Fibroblast of mammary gland (primary cell): ENCODE measurements around the gene SFT2D2.
"Not testable (repeated sequence)": the region's sequence is repeated elsewhere in the genome, so short reads cannot be mapped to it uniquely, and the experiment has no call there.

Source experiments
- DNase-seq: peaks from one replicate; pipeline ENCODE4 v3.0.0-alpha.2; 2010; ENCODE audit warnings: low read depth
- H3K4me3 ChIP-seq: 2 replicates; pipeline ENCODE4 v1.5.1; 2011; ENCODE audit warnings: low read depth, mild to moderate bottlenecking, low read length, moderate library complexity; ENCODE audit not compliant: control insufficient read depth
- CTCF ChIP-seq: conservative IDR thresholded peaks from 2 replicates; pipeline ENCODE4 v1.5.1; 2011; ENCODE audit warnings: low read depth, low read length, inconsistent platforms; ENCODE audit not compliant: control insufficient read depth, insufficient read depth

Gene SFT2D2

GRCh38 chr1:168225476-168226190 lies at the start of gene SFT2D2:
Gene SFT2D2, plus strand, starts transcription at chr1:168226004. Its CDS starts 76 bp downstream, at chr1:168226080.
- peak; percentile 74 for DNase-seq
- H3K4me3 ChIP-seq, result peak within 1 kb of the TSS; percentile 66
- TF ChIP-seq CTCF, result no peak

- H3K4me3 ChIP-seq, result peak overlapping the region; percentile 25
- no peak for TF ChIP-seq CTCF
- no peak for DNase-seq
Observed at GRCh38 chr1:168178227-168178637, 47.6 kb upstream of the SFT2D2 start.

- TF ChIP-seq CTCF, result peak; percentile 41
- H3K4me3 ChIP-seq, result peak within 1 kb of the TSS; percentile 99
- DNase-seq, result peak; percentile 99
Observed at GRCh38 chr1:168178638-168179437, 47.0 kb upstream of the SFT2D2 start, which contains the start of gene TIPRL. Gene TIPRL, plus strand, starts transcription at chr1:168178962. Its CDS starts 116 bp downstream, at chr1:168179078.

GRCh38 chr1:168179438-168180147 lies 46.2 kb upstream of the SFT2D2 start:
- peak; percentile 29 for DNase-seq
- TF ChIP-seq CTCF, result no peak
- H3K4me3 ChIP-seq, result peak overlapping the region; percentile 99

GRCh38 chr1:168180148-168180524 lies 45.7 kb upstream of the SFT2D2 start:
- no peak for TF ChIP-seq CTCF
- H3K4me3 ChIP-seq, result peak overlapping the region; percentile 99
- peak; percentile 17 for DNase-seq

- DNase-seq, H3K4me3 ChIP-seq: not testable (repeated sequence)
Observed at GRCh38 chr1:168181063-168181720, 44.6 kb upstream of the SFT2D2 start.

- H3K4me3 ChIP-seq, result no peak overlapping the region
- TF ChIP-seq CTCF, result no peak
- DNase-seq, result no peak
Observed at GRCh38 chr1:168187177-168187576, 38.6 kb upstream of the SFT2D2 start.
